A204.1 (cell line): ENCODE data around the gene DECR2.
"Not testable (repeated sequence)": the region's sequence is repeated elsewhere in the genome, so short reads cannot be mapped to it uniquely, and the experiment has no call there.

Source experiments
- FAIRE-seq: peaks from 2 replicates; lab custom pipeline; 2012; peaks lifted over from hg19 to GRCh38; lab: Jason Lieb, UNC

The DECR2 gene

DNA sequence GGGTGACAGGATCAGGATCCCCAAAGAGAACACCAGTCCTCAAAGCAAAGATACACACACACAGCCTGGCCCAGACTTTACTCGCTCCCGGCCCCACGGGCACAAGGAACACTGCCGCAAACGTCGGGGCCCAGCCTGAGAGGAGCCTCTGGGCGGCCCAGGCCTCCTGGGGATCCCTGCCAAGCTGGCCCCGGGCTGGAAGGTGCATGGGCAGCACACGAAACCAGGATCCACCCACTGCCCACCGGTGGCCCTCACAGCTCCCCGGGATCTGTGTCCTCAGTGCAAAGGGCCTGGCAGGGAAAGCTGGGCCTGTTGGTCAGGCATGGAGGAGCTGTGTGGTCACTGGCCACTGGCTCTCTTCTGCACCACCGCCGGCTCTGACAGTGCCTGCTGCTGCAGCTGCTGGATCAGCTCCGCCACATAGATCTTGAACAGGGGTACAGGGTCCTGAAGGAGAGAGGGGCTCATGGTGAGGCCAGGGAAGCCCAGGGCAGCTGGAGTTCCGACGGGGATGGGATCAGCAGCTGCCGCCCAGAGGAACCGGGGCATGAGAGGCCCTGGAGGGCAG is 34.3 kb upstream of the DECR2 start:
- FAIRE-seq: no peak

DNA sequence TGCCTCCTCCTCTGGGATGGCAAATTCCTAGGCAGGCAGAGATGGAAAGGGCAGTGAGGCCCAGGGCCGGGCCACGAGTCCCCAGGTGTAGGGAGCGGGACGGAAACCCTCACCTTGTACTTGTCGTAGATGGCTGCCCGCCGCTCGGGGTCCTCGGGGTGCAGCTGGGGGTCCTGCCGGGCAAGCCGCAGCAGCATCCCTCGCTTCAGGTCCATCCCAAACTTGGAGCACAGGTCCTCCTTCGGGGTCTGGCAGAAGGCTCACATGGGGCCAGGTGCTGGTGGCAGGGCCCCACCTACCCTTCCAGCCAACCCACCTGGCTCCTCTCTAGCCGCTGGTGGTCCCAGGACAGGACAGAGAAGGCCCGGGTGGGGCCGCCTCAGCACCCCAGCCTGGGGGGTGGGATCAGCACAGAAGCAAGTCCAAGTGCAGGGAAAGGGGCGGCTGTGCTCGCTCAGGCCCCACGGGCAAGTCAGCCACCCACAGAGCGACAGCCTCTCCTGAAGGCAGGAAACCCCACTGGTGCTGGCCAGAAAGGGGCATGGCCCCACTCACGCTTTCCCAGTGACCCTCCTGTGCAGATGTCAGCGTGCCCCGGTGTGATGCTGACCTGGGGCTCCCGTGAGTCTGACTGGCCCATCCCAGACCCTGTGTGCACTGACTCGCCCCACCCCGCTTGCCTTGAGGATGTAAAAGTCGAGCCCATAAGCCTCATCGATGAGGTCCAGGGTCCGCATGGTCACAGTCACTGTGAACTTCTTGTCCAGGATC is 33.1 kb upstream of the DECR2 start:
- no peak for FAIRE-seq

DNA sequence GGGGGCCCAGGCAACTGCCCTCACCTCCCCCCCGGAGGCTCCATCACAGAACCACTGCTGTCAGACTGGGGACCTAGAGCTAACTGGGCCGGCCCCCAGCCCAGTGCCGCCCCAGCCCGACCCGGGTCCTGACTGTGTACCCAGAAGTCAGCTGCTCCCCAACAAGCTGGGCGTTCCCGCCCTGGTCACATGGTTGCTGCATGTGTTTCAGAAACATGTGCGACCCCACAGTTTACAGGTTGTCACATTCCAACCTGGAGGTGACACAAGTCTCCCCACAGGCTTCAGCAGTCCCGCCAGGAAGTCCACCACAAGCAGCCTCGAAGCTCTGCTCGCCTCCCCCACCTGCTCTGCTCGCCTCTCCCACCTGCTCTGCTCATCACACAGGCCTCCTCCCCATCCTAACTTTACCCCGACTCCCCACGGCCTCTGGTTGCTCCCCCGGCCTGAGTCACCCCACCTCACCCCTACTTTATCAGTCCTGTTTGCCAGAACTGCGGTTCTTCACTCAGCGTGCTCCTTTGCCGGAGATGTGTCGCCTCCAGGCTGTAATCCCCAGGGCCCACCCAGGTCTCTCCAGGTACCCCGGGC is 32.3 kb upstream of the DECR2 start:
- FAIRE-seq: no peak

DNA sequence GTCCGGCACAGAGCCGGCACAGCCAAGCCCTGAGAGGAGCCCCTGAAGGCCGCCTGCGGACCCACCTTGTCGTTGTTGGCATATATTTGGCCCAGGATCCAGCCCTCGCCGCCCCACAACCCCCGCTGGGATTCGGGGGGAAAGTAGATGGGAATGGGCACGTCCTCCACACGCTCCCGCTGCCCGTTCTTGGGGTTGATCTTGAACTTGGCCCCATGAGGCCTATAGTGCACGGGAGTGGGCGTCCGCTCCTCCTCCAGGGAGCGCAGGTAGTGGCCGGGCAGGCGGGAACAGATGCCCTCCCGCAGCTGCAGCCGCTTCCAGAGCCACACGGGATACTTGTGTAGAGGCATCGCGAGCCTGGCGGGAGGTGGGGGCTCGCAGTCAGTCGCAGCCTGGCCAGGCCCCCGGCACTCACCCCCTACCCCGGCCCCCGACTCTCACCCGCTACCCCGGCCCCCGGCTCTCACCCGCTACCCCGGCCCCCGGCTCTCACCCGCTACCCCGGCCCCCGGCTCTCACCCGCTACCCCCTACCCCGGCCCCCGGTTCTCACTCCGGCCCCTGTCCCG is 31.7 kb upstream of the DECR2 start:
- FAIRE-seq: no peak

GRCh38 chr16:370443-370842 is 31.2 kb upstream of the DECR2 start, which contains the start of gene MRPL28:
Gene MRPL28, minus strand, starts transcription at chr16:370538. Its CDS starts 320 bp downstream, at chr16:370218.
- FAIRE-seq: peak; percentile 89

- FAIRE-seq: no peak
These were observed 30.6 kb upstream of the DECR2 start for GRCh38 chr16:370979-371514.

GRCh38 chr16:371515-372301 is 30.0 kb upstream of the DECR2 start:
- FAIRE-seq: no peak

DNA sequence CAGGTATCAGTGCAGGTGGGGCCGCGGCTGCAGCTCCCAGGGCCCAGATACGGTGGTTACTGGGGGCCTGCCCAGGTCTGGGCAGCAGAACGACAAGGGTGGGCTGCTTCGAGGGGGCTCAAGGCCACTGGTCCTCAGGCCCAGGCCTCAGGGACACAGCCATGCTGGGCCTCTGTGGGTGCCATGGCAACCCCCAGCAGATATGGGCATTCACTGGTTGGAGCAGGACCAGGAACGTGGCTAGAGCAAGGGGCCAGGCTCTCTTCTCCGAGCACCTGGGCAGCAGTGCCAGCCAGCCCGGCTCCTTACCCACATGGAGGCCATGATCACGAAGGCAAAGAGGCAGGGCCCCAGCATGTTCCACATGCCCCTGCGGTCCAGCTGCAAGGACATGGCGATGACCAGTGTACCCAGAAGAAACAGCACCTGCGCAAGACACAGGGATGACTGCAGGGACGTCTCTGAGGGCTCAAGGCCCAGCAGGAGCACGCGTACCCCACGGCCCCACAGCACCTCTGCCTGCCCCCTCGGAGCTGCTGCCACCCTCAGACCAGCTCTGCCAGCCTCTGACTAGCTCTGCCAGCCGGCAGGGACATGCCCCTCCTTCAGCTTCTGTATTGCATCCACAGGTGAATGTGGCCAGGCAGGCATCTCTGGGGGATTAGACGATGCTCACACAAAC is 29.2 kb upstream of the DECR2 start:
- no peak for FAIRE-seq

DNA sequence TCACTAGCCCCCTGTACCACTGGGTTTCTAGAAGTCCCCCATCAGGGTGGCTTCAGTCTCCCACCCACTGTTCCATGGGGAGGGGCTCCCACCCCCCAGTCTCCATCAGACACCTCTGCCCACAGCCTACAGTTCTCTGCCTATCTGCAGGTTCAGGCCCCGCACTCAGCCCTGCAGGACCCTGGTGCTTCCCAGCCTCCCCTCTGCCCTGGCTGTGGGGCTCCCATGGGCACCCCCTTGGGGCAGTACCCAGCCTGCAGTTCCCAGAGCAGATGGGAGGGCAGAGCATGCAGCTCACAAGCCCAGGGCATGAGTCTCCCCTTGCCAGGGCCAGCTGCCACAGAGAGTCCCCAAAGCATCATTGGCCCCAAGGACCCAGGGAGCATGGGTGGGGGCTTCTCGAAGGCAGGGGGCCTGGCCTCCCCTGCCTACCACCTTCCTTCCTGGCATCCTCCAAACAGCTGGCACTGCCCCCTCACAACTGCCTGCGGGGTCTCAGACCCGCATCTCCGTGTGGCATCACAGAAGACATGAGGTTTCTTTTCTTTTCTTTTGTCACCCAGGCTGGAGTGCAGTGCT is 28.6 kb upstream of the DECR2 start:
- FAIRE-seq: no peak

DNA sequence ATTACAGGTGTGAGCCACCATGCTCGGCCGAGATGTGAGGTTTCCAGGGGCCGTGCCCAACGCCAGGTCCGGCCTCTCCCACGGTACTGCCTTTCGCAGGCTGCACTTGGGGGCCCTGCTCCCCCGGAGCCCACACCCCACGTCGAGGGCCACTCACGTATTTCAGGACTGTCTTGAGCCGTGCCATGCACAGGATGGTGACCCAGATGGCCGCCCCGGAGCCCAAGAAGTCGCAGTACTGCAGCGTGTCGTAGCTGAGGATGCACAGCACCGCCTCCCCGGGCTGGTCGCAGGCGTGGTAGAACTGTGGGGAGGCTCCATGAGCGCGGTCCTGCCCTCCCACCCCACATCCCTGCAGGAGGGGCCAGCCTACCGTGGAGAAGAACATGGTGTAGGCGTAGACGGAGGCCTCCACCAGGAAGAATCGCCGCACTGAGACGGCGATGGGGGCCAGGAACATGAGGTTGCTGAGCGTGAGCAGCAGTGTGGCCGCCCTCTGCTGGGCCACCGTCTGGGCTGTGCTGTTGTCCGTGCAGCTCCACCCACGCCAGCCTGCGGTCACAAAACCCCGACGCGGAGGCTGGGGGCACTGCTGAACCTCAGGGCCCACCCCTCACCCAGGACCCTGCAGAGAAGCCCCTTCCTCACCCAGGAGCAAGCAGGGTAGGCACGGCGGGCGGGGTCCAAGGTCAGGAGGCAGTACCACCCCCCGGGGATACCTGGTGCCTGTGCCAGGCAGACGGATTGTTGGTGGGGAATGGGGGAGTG is 27.7 kb upstream of the DECR2 start:
- no peak for FAIRE-seq

- FAIRE-seq: no peak
These were observed 27.1 kb upstream of the DECR2 start for GRCh38 chr16:374616-374926.

- FAIRE-seq: no peak
These were observed 26.5 kb upstream of the DECR2 start for GRCh38 chr16:375212-375611.

- FAIRE-seq: no peak
These were observed 25.5 kb upstream of the DECR2 start for GRCh38 chr16:375927-376816.

- no peak for FAIRE-seq
These were observed 24.8 kb upstream of the DECR2 start for GRCh38 chr16:376817-377418.

GRCh38 chr16:377419-377951 is 24.2 kb upstream of the DECR2 start:
- FAIRE-seq: no peak

GRCh38 chr16:378113-378820 is 23.4 kb upstream of the DECR2 start:
- FAIRE-seq: not testable (repeated sequence)

- FAIRE-seq: no peak
These were observed 22.9 kb upstream of the DECR2 start for GRCh38 chr16:378821-379182.
